H1 (cell line): ENCODE data around the gene GRK5.

Source experiments
- ASH2L ChIP-seq: fragments of 200-600, 300-600 bp; sonication (generic); IDR thresholded peaks from one replicate; pipeline ENCODE4 v1.7.1; 2017; ENCODE audit warnings: low read length
- ATF2 ChIP-seq: IDR thresholded peaks from 2 replicates; pipeline ENCODE4 v1.6.1; 2012; ENCODE audit warnings: low read length, inconsistent platforms
- CTCF ChIP-seq, 3 experiments: IDR thresholded peaks; 1 replicate in 2 of 3; 2 replicates in 1 of 3; pipeline versions ENCODE4 v1.5.1 to v1.6.1; 2011; ENCODE audit warnings: low read length in 3 of 3, mild to moderate bottlenecking in 3 of 3, inconsistent platforms in 2 of 3, low read depth in 1 of 3, moderate library complexity in 1 of 3; ENCODE audit not compliant: insufficient read depth in 1 of 3; ENCODE audit errors: control extremely low read depth in 1 of 3
- EP300 ChIP-seq, 2 experiments: IDR thresholded peaks; 1 replicate in 1 of 2; 2 replicates in 1 of 2; pipeline ENCODE4 v1.6.1; 2011 to 2012; ENCODE audit warnings: low read depth in 2 of 2, low read length in 2 of 2, mild to moderate bottlenecking in 2 of 2, borderline replicate concordance in 1 of 2, inconsistent platforms in 1 of 2, moderate library complexity in 1 of 2
- GTF2F1 ChIP-seq: IDR thresholded peaks from 2 replicates; pipeline ENCODE4 v1.6.1; 2012; ENCODE audit warnings: low read depth, low read length, improper control_type of control experiment, borderline replicate concordance
- PHF8 ChIP-seq: fragments of 200-600 bp; sonication (generic); conservative IDR thresholded peaks from 2 replicates; pipeline ENCODE4 v1.7.1; 2012; ENCODE audit warnings: low read depth, mild to moderate bottlenecking, inconsistent platforms, low read length, moderate library complexity
- POLR2A ChIP-seq, 2 experiments: IDR thresholded peaks; 1 replicate in 1 of 2; 2 replicates in 1 of 2; pipeline ENCODE4 v1.6.1; 2011; ENCODE audit warnings: low read depth in 2 of 2, low read length in 2 of 2, mild to moderate bottlenecking in 2 of 2; ENCODE audit errors: control extremely low read depth in 1 of 2
- RNF2 ChIP-seq: fragments of 200-900, 300-1000 bp; sonication (generic); IDR thresholded peaks from 2 replicates; pipeline ENCODE4 v1.7.1; 2016; ENCODE audit warnings: borderline replicate concordance, low read depth, mild to moderate bottlenecking, antibody characterized with exemption, low read length; ENCODE audit not compliant: poor library complexity, severe bottlenecking; ENCODE audit errors: missing control alignments
- SP4 ChIP-seq: IDR thresholded peaks from 2 replicates; pipeline ENCODE4 v1.6.1; 2012; ENCODE audit warnings: low read length, inconsistent platforms
- TEAD4 ChIP-seq: IDR thresholded peaks from 2 replicates; pipeline ENCODE4 v1.6.1; 2012; ENCODE audit warnings: low read depth, low read length, inconsistent platforms, mixed read lengths

DNA sequence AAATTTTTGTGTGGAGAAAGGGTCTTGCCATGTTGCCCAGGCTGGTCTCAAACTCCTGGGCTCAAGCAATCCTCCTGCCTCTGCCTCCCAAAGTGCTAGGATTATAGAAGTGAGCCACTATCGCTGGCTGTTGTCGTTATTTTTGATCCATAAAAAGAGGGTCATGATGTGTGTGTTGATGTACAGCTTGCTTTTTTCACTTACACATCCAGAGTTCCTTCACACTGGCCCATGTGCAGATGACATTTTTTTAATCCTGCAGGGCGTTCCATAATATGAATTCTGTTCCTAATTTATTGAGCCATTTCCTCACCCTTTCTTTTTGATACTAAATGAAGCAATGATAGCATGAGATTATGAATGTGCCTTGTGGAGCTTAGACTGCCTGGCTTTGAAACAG, 40.8 kb downstream of the GRK5 start:
- TF ChIP-seq EP300 (IDR thresholded peaks at IDR 0.05; ENCODE audit: borderline replicate concordance in 1 of 2, low read depth in 2 of 2, low read length in 2 of 2) (no peak), CTCF (IDR thresholded peaks at IDR 0.05; ENCODE audit: control extremely low read depth in 1 of 3, insufficient read depth in 1 of 3, low read depth in 1 of 3, low read length in 3 of 3) (no peak), GTF2F1 (no peak), ASH2L (no peak), ATF2 (no peak), SP4 (no peak), RNF2 (no peak), POLR2A (IDR thresholded peaks at IDR 0.05; ENCODE audit: control extremely low read depth in 1 of 2, low read depth in 2 of 2, low read length in 2 of 2) (no peak), PHF8 (no peak), TEAD4 (no peak)
